Sigmoid colon (tissue), 7 donors: ENCODE data around the gene OPN4. TPM values are rescaled to one million over a fixed set of nuclear protein-coding genes. Genes with fewer than 3 reads are reported as not detected.

Experiments
- DNase-seq: peaks from one replicate; pipeline ENCODE4 v3.0.0-alpha.2; 2019
- H3K27ac ChIP-seq, 4 donors: fragments of 200-600 bp; sonication (generic); one replicate each; pipeline ENCODE4 v1.5.1; 2016 to 2019; ENCODE audit warnings: mild to moderate bottlenecking in 1 of 4
- H3K27me3 ChIP-seq, 3 donors: fragments of 200-600 bp; sonication (generic); one replicate each; pipeline ENCODE4 v1.5.1; 2019; ENCODE audit warnings: mild to moderate bottlenecking in 1 of 3
- H3K36me3 ChIP-seq, 4 donors: fragments of 200-600 bp; sonication (generic); one replicate each; pipeline ENCODE4 v1.5.1; 2016 to 2019
- H3K4me1 ChIP-seq, 4 donors: fragments of 200-600 bp; sonication (generic); one replicate each; pipeline ENCODE4 v1.5.1; 2017 to 2019
- H3K4me3 ChIP-seq, 4 donors: fragments of 200-600 bp; sonication (generic); one replicate each; pipeline ENCODE4 v1.5.1; 2017 to 2019; ENCODE audit warnings: mild to moderate bottlenecking in 2 of 4, moderate library complexity in 1 of 4
- H3K9me3 ChIP-seq, 4 donors: fragments of 200-600 bp in 3 of 4; sonication (generic) in 3 of 4; one replicate each; pipeline versions ENCODE4 v1.5.1 to v1.6.1; 2013 to 2019
- CTCF ChIP-seq, 4 experiments: fragments of 450-650 bp in 3 of 4; fragments of 200-600 bp in 1 of 4; IDR thresholded peaks; one replicate each; pipeline ENCODE4 v1.5.1; 2016 to 2019; ENCODE audit warnings: antibody characterized with exemption in 4 of 4, mild to moderate bottlenecking in 3 of 4, moderate library complexity in 2 of 4
- EP300 ChIP-seq, 4 donors: sonication (generic); formaldehyde crosslinking; IDR thresholded peaks; one replicate each; pipeline ENCODE4 v1.6.1; 2017; ENCODE audit warnings: antibody characterized with exemption in 4 of 4
- POLR2A ChIP-seq, 2 donors: fragments of 450-650 bp; IDR thresholded peaks; one replicate each; pipeline ENCODE4 v1.6.1; 2016; ENCODE audit warnings: antibody characterized with exemption in 2 of 2, mild to moderate bottlenecking in 2 of 2, moderate library complexity in 2 of 2
- POLR2AphosphoS5 ChIP-seq, 4 donors: sonication (generic); formaldehyde crosslinking; IDR thresholded peaks; one replicate each; pipeline ENCODE4 v1.6.1; 2017; ENCODE audit warnings: antibody characterized with exemption in 4 of 4
- WGBS, 2 donors: extraction: QIAGEN DNeasy Blood & Tissue Kit; methylation state at CpG; one replicate each; pipeline ENCODE4 v1.1.7; 2013; 5-methylcytosine and 5-hydroxymethylcytosine counted together
- intact Hi-C: fragments of 100-400 bp; cut with DNase I; formaldehyde crosslinking; loops from one replicate; pipeline ENCODE4 v1.15.1; 2023
- polyA plus RNA-seq, 3 donors: library from polyadenylated mRNA; stranded (reverse); fragments of 200-250 nt; gene quantifications; one replicate each; pipeline ENCODE4 v1.2.3, GENCODE V29; 2013
- total RNA-seq, 4 donors: library from RNA; depleted of rRNA; stranded (reverse); fragments of >200 nt; gene quantifications; one replicate each; pipeline ENCODE4 v1.1.0, GENCODE V29; 2016
- donor health status: healthy with polysubstance abuse.
- donor health status: Bipolar disorder and iron deficiency.
- donor health status: healthy.

OPN4 gene
- total and polyA plus RNA-seq, 7 donors, result 0.04 TPM; not detected in 6

- 89 to 91% methylated on average over 7 of the region's 7 CpGs for WGBS, 2 donors
- Histone ChIP-seq H3K36me3 (no peaks in the 10 kb centered on the region), H3K27ac (peak overlapping the region; percentile 87 to 96 (median 92)), H3K4me3 (no peak overlapping the region), H3K27me3 (no peaks in the 10 kb centered on the region), H3K9me3 (no peaks in the 10 kb centered on the region), H3K4me1 (peaks cover 0 to 65% (median 44%) of the 10 kb centered on the region in 4 donors)
- intact Hi-C loops, result loop anchor here (5.0 kb wide), 2 partner anchors 144 to 264 kb away; partner anchors contain the start of gene WAPL
- peak in 2 of 4 donors; percentile 8 to 25 for TF ChIP-seq POLR2AphosphoS5 (IDR thresholded peaks at IDR 0.05)
- no peak for TF ChIP-seq POLR2A (IDR thresholded peaks at IDR 0.05)
- no peak for DNase-seq
Observed at GRCh38 chr10:86666538-86666937, 12.2 kb downstream of the OPN4 start.

- no peaks in the 10 kb centered on the region for H3K9me3 ChIP-seq
- H3K27me3 ChIP-seq, result no peaks in the 10 kb centered on the region
- intact Hi-C loops, result loop anchor here (5.0 kb wide), 2 partner anchors 145 to 265 kb away; partner anchors contain the start of gene WAPL
- no peak for DNase-seq
- H3K27ac ChIP-seq, result peak overlapping the region; percentile 87 to 96 (median 92)
- H3K4me3 ChIP-seq, result peak overlapping the region; percentile 44 to 60 (median 50)
- H3K4me1 ChIP-seq, result peaks cover 0 to 69% (median 47%) of the 10 kb centered on the region in 4 donors
- H3K36me3 ChIP-seq, result no peaks in the 10 kb centered on the region
- 64 to 84% methylated on average over 10 of the region's 10 CpGs for WGBS, 2 donors
- TF ChIP-seq CTCF (IDR thresholded peaks at IDR 0.05) (no peak), POLR2AphosphoS5 (IDR thresholded peaks at IDR 0.05) (peak in 1 of 4 donors; percentile 7), EP300 (IDR thresholded peaks at IDR 0.05) (no peak), POLR2A (IDR thresholded peaks at IDR 0.05) (no peak)
Observed at GRCh38 chr10:86667421-86668181, 13.3 kb downstream of the OPN4 start.

GRCh38 chr10:86668297-86669165, 14.2 kb downstream of the OPN4 start, which contains the start of gene LDB3:
LDB3 (plus strand) TSS chr10:86668511; CDS start chr10:86668692, 181 bp downstream.
- intact Hi-C loops, result loop anchor here (5.0 kb wide), 2 partner anchors 146 to 266 kb away; partner anchors contain the start of gene WAPL

GRCh38 chr10:86670290-86670811, 16.0 kb downstream of the OPN4 start:
- no peak for DNase-seq
- Histone ChIP-seq H3K27ac (peak overlapping the region; percentile 87 to 96 (median 92)), H3K4me3 (peak overlapping the region; percentile 44 to 60 (median 50)), H3K36me3 (no peaks in the 10 kb centered on the region), H3K9me3 (no peaks in the 10 kb centered on the region), H3K27me3 (no peaks in the 10 kb centered on the region), H3K4me1 (peaks cover 0 to 83% (median 62%) of the 10 kb centered on the region in 4 donors)
- intact Hi-C loops, result no loop called here
- TF ChIP-seq POLR2AphosphoS5 (IDR thresholded peaks at IDR 0.05) (no peak), POLR2A (IDR thresholded peaks at IDR 0.05) (no peak), CTCF (IDR thresholded peaks at IDR 0.05) (no peak), EP300 (IDR thresholded peaks at IDR 0.05) (no peak)
- 80 to 85% methylated on average over 8 of the region's 8 CpGs for WGBS, 2 donors

More at GRCh38 chr10:86668297-86669165, 14.2 kb downstream of the OPN4 start, which contains the start of gene LDB3:
- TF ChIP-seq POLR2A (IDR thresholded peaks at IDR 0.05) (peak; percentile 84 to 92), CTCF (IDR thresholded peaks at IDR 0.05) (no peak), EP300 (IDR thresholded peaks at IDR 0.05) (no peak), POLR2AphosphoS5 (IDR thresholded peaks at IDR 0.05) (peak; percentile 90 to 98 (median 96))
- WGBS, 2 donors, result 70 to 87% methylated on average over 23 of the region's 23 CpGs
- Histone ChIP-seq H3K27me3 (no peaks in the 10 kb centered on the region), H3K4me3 (peak within 1 kb of the TSS; percentile 44 to 60 (median 50)), H3K4me1 (peaks cover 0 to 79% (median 57%) of the 10 kb centered on the region in 4 donors), H3K9me3 (no peaks in the 10 kb centered on the region), H3K27ac (peak within 1 kb of the TSS; percentile 87 to 96 (median 92)), H3K36me3 (no peaks in the 10 kb centered on the region)
- DNase-seq, result peak; percentile 91
